Activated B cell treated with CpG ODN at 0.5 μM for 24 hours (primary cell): ENCODE data around the gene NDUFA11. TPM values are rescaled to one million over a fixed set of nuclear protein-coding genes. Genes with fewer than 3 reads are reported as not detected.

Source experiments
- ATAC-seq: fragments of 200-7000 bp; cut with Tn5 transposase; one replicate; pipeline ENCODE4 v1.10.0; 2021; ENCODE audit warnings: low read depth, mild to moderate bottlenecking, moderate library complexity
- CTCF ChIA-PET: fragments of 350-600 bp; sonication (Branson Sonifier 250); formaldehyde crosslinking; loops from one replicate; lab custom pipeline; 2021; ENCODE audit warnings: antibody characterized with exemption; lab: Charles Lee
- POLR2A ChIA-PET: fragments of 350-600 bp; sonication (Branson Sonifier 250); formaldehyde crosslinking; loops from one replicate; lab custom pipeline; 2021; ENCODE audit warnings: antibody characterized with exemption; lab: Charles Lee
- DNase-seq: peaks from one replicate; pipeline ENCODE4 v3.0.0; 2022
- H3K27ac Mint-ChIP-seq: one replicate; pipeline ENCODE4 v1.8.0; 2020; ENCODE audit warnings: mixed read lengths
- H3K27me3 Mint-ChIP-seq: one replicate; pipeline ENCODE4 v1.8.0; 2021; ENCODE audit warnings: mixed read lengths
- H3K36me3 Mint-ChIP-seq: one replicate; pipeline ENCODE4 v1.8.0; 2021; ENCODE audit warnings: low read depth, mixed read lengths
- H3K4me1 Mint-ChIP-seq: one replicate; pipeline ENCODE4 v1.8.0; 2021; ENCODE audit warnings: mixed read lengths
- H3K4me3 Mint-ChIP-seq: one replicate; pipeline ENCODE4 v1.8.0; 2020; ENCODE audit warnings: mild to moderate bottlenecking, mixed read lengths
- H3K9me3 Mint-ChIP-seq: one replicate; pipeline ENCODE4 v1.8.0; 2020; ENCODE audit warnings: mixed read lengths
- CTCF ChIP-seq: fragments of 200-600 bp; IDR thresholded peaks from one replicate; pipeline ENCODE4 v1.8.0; 2022; ENCODE audit warnings: antibody characterized with exemption, mild to moderate bottlenecking
- intact Hi-C: fragments of 100-400 bp; cut with micrococcal nuclease; formaldehyde crosslinking; loops from one replicate; pipeline ENCODE4 v1.15.1; 2024
- total RNA-seq: library from RNA; stranded (reverse); gene quantifications from 2 replicates; pipeline ENCODE4 v1.2.3, GENCODE V29; 2022

Gene NDUFA11
- total RNA-seq, 1 donor from 2014 or later = 193 TPM

GRCh38 chr19:5918463-5919079 lies 15.0 kb upstream of the NDUFA11 start:
- H3K4me1 Mint-ChIP-seq = no peaks in the 10 kb centered on the region
- CTCF ChIA-PET = no interaction called here
- ATAC-seq = no peak
- H3K27ac Mint-ChIP-seq = no peak overlapping the region
- H3K4me3 Mint-ChIP-seq = no peak overlapping the region
- intact Hi-C loops = no loop called here
- peaks cover 74% of the 10 kb centered on the region for H3K36me3 Mint-ChIP-seq
- DNase-seq = no peak
- H3K27me3 Mint-ChIP-seq = no peaks in the 10 kb centered on the region
- no peaks in the 10 kb centered on the region for H3K9me3 Mint-ChIP-seq
- TF ChIP-seq CTCF = no peak
- POLR2A ChIA-PET = no interaction called here

DNA sequence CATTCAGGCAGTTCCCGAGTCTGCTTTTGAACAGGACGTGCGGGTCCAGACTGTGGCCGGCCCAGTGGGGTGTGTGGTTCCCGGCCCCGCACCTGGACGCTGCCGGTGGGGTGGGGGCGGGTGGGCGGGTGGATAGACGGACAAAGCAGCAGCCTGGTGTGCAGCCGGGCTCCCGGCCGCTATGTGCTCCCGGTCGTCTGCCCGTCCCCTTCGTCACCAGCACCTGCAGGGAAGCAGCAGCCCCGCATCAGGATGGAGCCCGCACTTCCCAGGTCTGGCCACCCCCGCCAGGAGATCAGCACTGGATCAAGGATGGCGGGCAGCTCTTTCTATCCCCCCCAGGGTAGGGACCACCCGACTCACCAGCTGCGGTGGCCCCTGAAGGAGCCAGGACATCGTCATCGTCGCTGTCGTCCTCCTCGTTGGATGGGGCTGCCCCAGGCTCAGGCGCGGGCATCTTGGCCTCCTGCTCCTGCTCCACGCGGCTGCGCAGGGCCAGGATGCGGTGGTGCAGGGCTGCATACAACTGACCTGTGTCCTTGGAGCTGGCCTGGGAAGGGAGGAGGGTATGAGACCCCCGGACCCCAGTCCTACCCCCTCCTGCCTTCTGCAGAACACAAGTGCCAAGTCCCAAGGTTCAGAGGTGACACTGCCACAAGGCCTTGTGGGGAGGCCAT lies 14.0 kb upstream of the NDUFA11 start:
- intact Hi-C loops = no loop called here
- CTCF ChIA-PET = no interaction called here
- Mint-ChIP-seq H3K27me3 (no peaks in the 10 kb centered on the region), H3K27ac (no peak overlapping the region), H3K4me1 (no peaks in the 10 kb centered on the region), H3K36me3 (peaks cover 68% of the 10 kb centered on the region), H3K9me3 (no peaks in the 10 kb centered on the region), H3K4me3 (no peak overlapping the region)
- TF ChIP-seq CTCF = no peak
- no peak for DNase-seq
- POLR2A ChIA-PET = no interaction called here
- ATAC-seq = no peak

GRCh38 chr19:5916181-5916708 lies 12.7 kb upstream of the NDUFA11 start:
- ChIA-PET CTCF (no interaction called here), POLR2A (no interaction called here)
- Mint-ChIP-seq H3K9me3 (no peaks in the 10 kb centered on the region), H3K4me1 (no peaks in the 10 kb centered on the region), H3K27ac (no peak overlapping the region), H3K27me3 (no peaks in the 10 kb centered on the region), H3K4me3 (no peak overlapping the region), H3K36me3 (peaks cover 56% of the 10 kb centered on the region)
- intact Hi-C loops = no loop called here
- DNase-seq = no peak
- ATAC-seq = no peak
- TF ChIP-seq CTCF = no peak

GRCh38 chr19:5915782-5916165 lies 12.2 kb upstream of the NDUFA11 start:
- Mint-ChIP-seq H3K9me3 (no peaks in the 10 kb centered on the region), H3K36me3 (peaks cover 53% of the 10 kb centered on the region), H3K27ac (no peak overlapping the region), H3K4me1 (no peaks in the 10 kb centered on the region), H3K4me3 (no peak overlapping the region), H3K27me3 (no peaks in the 10 kb centered on the region)
- TF ChIP-seq CTCF = no peak
- intact Hi-C loops = no loop called here
- ATAC-seq (no peak), DNase-seq (no peak)
- CTCF ChIA-PET = no interaction called here
- POLR2A ChIA-PET = no interaction called here

DNA sequence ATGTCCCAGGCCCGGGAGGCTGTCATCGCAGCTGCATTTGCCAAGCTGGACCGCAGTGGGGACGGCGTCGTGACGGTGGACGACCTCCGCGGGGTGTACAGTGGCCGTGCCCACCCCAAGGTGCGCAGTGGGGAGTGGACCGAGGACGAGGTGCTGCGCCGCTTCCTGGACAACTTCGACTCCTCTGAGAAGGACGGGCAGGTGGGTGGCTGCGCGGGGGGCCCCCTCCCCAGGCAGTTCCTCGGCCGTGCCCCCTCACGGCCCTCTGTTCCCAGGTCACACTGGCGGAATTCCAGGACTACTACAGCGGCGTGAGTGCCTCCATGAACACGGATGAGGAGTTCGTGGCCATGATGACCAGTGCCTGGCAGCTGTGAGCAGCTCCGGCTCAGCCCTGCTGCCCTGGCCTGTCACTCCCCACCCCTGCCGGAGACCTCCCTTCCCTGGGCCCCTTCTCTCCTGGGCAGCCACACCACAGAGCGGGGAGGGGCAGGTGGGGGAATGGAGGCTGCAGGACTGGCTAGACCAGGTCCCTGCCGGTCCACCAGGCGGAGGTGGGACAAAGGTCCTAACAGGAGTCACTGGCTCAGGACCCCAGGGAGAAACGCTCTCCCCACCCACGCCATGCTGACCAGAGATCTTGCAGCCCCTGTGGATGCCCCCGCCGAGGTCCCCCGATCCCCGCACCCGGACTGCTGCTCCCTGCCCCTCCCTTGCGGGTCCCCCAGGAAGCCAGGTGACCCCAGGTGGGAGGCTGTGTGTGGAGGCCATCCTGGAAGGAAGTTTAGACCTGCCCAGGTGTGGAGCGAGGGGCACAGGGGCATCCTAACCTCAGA lies 11.6 kb upstream of the NDUFA11 start:
- H3K9me3 Mint-ChIP-seq = no peaks in the 10 kb centered on the region
- no peak for TF ChIP-seq CTCF
- DNase-seq (no peak), ATAC-seq (no peak)
- H3K27me3 Mint-ChIP-seq = no peaks in the 10 kb centered on the region
- intact Hi-C loops = no loop called here
- no peaks in the 10 kb centered on the region for H3K4me1 Mint-ChIP-seq
- peaks cover 51% of the 10 kb centered on the region for H3K36me3 Mint-ChIP-seq
- no peak overlapping the region for H3K27ac Mint-ChIP-seq
- H3K4me3 Mint-ChIP-seq = no peak overlapping the region
- ChIA-PET POLR2A (no interaction called here), CTCF (no interaction called here)
